H1 (cell line): Measurements from ENCODE around the gene ASXL3. TPM values are rescaled to one million over a fixed set of nuclear protein-coding genes. Genes with fewer than 3 reads are reported as not detected.

Source experiments
- CTCF ChIA-PET: fragments of 300-600 bp; sonication (Branson Sonifier 250); formaldehyde crosslinking; loops from one replicate; lab custom pipeline; 2021; ENCODE audit not compliant: partially characterized antibody; lab: Charles Lee
- POLR2A ChIA-PET: fragments of 300-600 bp; sonication (Branson Sonifier 250); formaldehyde crosslinking; loops from one replicate; lab custom pipeline; 2021; ENCODE audit warnings: inconsistent platforms; ENCODE audit not compliant: partially characterized antibody; lab: Charles Lee
- DNase-seq, 2 experiments: peaks; one replicate each; pipeline versions ENCODE4 v3.0.0 to v3.0.0-alpha.2; 2010 to 2022; ENCODE audit warnings: low spot score in 2 of 2, low read depth in 1 of 2, mixed read lengths in 1 of 2
- FAIRE-seq: peaks from 2 replicates; lab custom pipeline; 2011; peaks lifted over from hg19 to GRCh38; lab: Jason Lieb, UNC
- H2AFZ ChIP-seq: 2 replicates; pipeline ENCODE4 v1.8.1; 2012; ENCODE audit warnings: low read length, inconsistent platforms
- H2AK5ac ChIP-seq: 2 replicates; pipeline ENCODE4 v1.6.1; 2013; ENCODE audit warnings: low read depth, low read length
- H2BK120ac ChIP-seq: replicated peaks from 2 replicates; pipeline ENCODE3; 2013; ENCODE audit warnings: low read depth, low read length, inconsistent platforms
- H2BK12ac ChIP-seq: 2 replicates; pipeline ENCODE4 v1.6.1; 2013; ENCODE audit warnings: low read depth, low read length
- H2BK15ac ChIP-seq: 2 replicates; pipeline ENCODE4 v1.6.1; 2013; ENCODE audit warnings: low read length
- H2BK20ac ChIP-seq: 2 replicates; pipeline ENCODE4 v1.6.1; 2013; ENCODE audit warnings: low read length
- H2BK5ac ChIP-seq: 2 replicates; pipeline ENCODE4 v1.6.1; 2013; ENCODE audit warnings: low read depth, low read length
- H3K14ac ChIP-seq: 2 replicates; pipeline ENCODE4 v1.6.1; 2013; ENCODE audit warnings: inconsistent platforms; ENCODE audit not compliant: insufficient read length
- H3K18ac ChIP-seq: 2 replicates; pipeline ENCODE4 v1.6.1; 2013; ENCODE audit warnings: low read length; ENCODE audit errors: extremely low read depth
- H3K23ac ChIP-seq: 2 replicates; pipeline ENCODE4 v1.6.1; 2013; ENCODE audit warnings: inconsistent platforms; ENCODE audit not compliant: insufficient read length
- H3K23me2 ChIP-seq: 2 replicates; pipeline ENCODE4 v1.6.1; 2013; ENCODE audit warnings: low read depth, low read length
- H3K27ac ChIP-seq: 2 replicates; pipeline ENCODE4 v1.6.1; 2011; ENCODE audit warnings: low read depth, low read length, inconsistent platforms
- H3K27me3 ChIP-seq, 4 experiments: replicated peaks in 1 of 4; 1 replicate in 1 of 4; 2 replicates in 3 of 4; pipeline versions ENCODE4 v1.6.1 to v1.8.1; 2011 to 2013; ENCODE audit warnings: low read length in 3 of 4, mild to moderate bottlenecking in 3 of 4, inconsistent platforms in 2 of 4, mixed read lengths in 2 of 4, moderate library complexity in 1 of 4; ENCODE audit not compliant: control insufficient read depth in 3 of 4, insufficient read depth in 3 of 4; ENCODE audit errors: extremely low read depth in 1 of 4
- H3K36me3 ChIP-seq, 4 experiments: 2 replicates each; pipeline versions ENCODE4 v1.6.1 to v1.8.1; 2011 to 2013; ENCODE audit warnings: mild to moderate bottlenecking in 4 of 4, low read length in 3 of 4, moderate library complexity in 2 of 4, control low read depth in 1 of 4, inconsistent platforms in 1 of 4; ENCODE audit not compliant: insufficient read depth in 4 of 4, control insufficient read depth in 2 of 4
- H3K4ac ChIP-seq: replicated peaks from 2 replicates; pipeline ENCODE3; 2013; ENCODE audit warnings: low read length, low read depth, mixed read lengths, inconsistent platforms; ENCODE audit not compliant: insufficient read length
- H3K4me1 ChIP-seq, 4 experiments: replicated peaks in 1 of 4; 1 replicate in 1 of 4; 2 replicates in 3 of 4; pipeline versions ENCODE4 v1.6.1 to v1.8.1; 2011 to 2013; ENCODE audit warnings: low read length in 3 of 4, inconsistent platforms in 2 of 4, mixed read lengths in 1 of 4; ENCODE audit not compliant: insufficient read depth in 4 of 4, control insufficient read depth in 3 of 4
- H3K4me2 ChIP-seq, 2 experiments: 2 replicates each; pipeline versions ENCODE4 v1.6.1 to v1.8.1; 2011 to 2013; ENCODE audit warnings: low read depth in 2 of 2, low read length in 2 of 2, control low read depth in 1 of 2, inconsistent platforms in 1 of 2, mild to moderate bottlenecking in 1 of 2; ENCODE audit not compliant: insufficient read depth in 1 of 2
- H3K4me3 ChIP-seq, 4 experiments: fragments of 200-600, 300-600 bp in 1 of 4; sonication (generic), shearing (Covaris generic), sonication (Bioruptor Twin) in 1 of 4; 2 replicates each; pipeline versions ENCODE4 v1.5.1 to v1.8.1; 2011 to 2016; ENCODE audit warnings: low read length in 4 of 4, low read depth in 3 of 4, control low read depth in 2 of 4, inconsistent platforms in 2 of 4, mild to moderate bottlenecking in 2 of 4, mixed read lengths in 1 of 4, moderate library complexity in 1 of 4; ENCODE audit not compliant: insufficient read depth in 2 of 4; ENCODE audit errors: extremely low read depth in 1 of 4
- H3K56ac ChIP-seq: replicated peaks from 2 replicates; pipeline ENCODE3; 2013; ENCODE audit warnings: low read depth, mild to moderate bottlenecking, mixed read lengths, low read length, inconsistent platforms; ENCODE audit not compliant: insufficient read length
- H3K79me1 ChIP-seq: 2 replicates; pipeline ENCODE4 v1.6.1; 2013; ENCODE audit warnings: low read depth, low read length, control low read depth
- H3K79me2 ChIP-seq, 2 experiments: 2 replicates each; pipeline versions ENCODE4 v1.6.1 to v1.8.1; 2012 to 2013; ENCODE audit warnings: low read length in 2 of 2, mild to moderate bottlenecking in 2 of 2, inconsistent platforms in 1 of 2; ENCODE audit not compliant: insufficient read depth in 2 of 2, control insufficient read depth in 1 of 2
- H3K9ac ChIP-seq, 4 experiments: replicated peaks in 1 of 4; 1 replicate in 1 of 4; 2 replicates in 3 of 4; pipeline versions ENCODE4 v1.6.1 to v1.8.1; 2011 to 2013; ENCODE audit warnings: low read depth in 3 of 4, low read length in 3 of 4, control low read depth in 2 of 4, mild to moderate bottlenecking in 2 of 4, moderate library complexity in 2 of 4, inconsistent platforms in 1 of 4; ENCODE audit errors: extremely low read depth in 1 of 4
- H3K9me3 ChIP-seq, 2 experiments: 2 replicates each; pipeline versions ENCODE4 v1.6.1 to v1.8.1; 2012 to 2013; ENCODE audit warnings: mild to moderate bottlenecking in 2 of 2, moderate library complexity in 2 of 2, control low read depth in 1 of 2, inconsistent platforms in 1 of 2, low read depth in 1 of 2, low read length in 1 of 2, mixed read lengths in 1 of 2; ENCODE audit not compliant: insufficient read depth in 2 of 2
- H4K20me1 ChIP-seq, 2 experiments: replicated peaks in 1 of 2; 2 replicates each; pipeline versions ENCODE3 to v1.8.1; 2011 to 2013; ENCODE audit warnings: inconsistent platforms in 2 of 2, low read length in 2 of 2, mild to moderate bottlenecking in 1 of 2; ENCODE audit not compliant: insufficient read depth in 2 of 2, control insufficient read depth in 1 of 2
- H4K5ac ChIP-seq: 2 replicates; pipeline ENCODE4 v1.6.1; 2013; ENCODE audit warnings: low read length, low read depth, mixed read lengths, inconsistent platforms; ENCODE audit not compliant: insufficient read length
- H4K8ac ChIP-seq: 2 replicates; pipeline ENCODE4 v1.8.0; 2013; ENCODE audit warnings: mild to moderate bottlenecking, moderate library complexity, low read length, inconsistent platforms; ENCODE audit not compliant: insufficient read depth; ENCODE audit errors: extremely low read depth
- H4K91ac ChIP-seq: replicated peaks from 2 replicates; pipeline ENCODE3; 2013; ENCODE audit warnings: low read length, mixed read lengths, inconsistent platforms; ENCODE audit not compliant: insufficient read length
- ATF2 ChIP-seq: IDR thresholded peaks from 2 replicates; pipeline ENCODE4 v1.6.1; 2012; ENCODE audit warnings: low read length, inconsistent platforms
- ATF3 ChIP-seq: IDR thresholded peaks from 2 replicates; pipeline ENCODE4 v1.6.1; 2011; ENCODE audit warnings: low read depth, mild to moderate bottlenecking, low read length; ENCODE audit not compliant: insufficient read depth
- CHD2 ChIP-seq: IDR thresholded peaks from 2 replicates; pipeline ENCODE4 v1.6.1; 2012; ENCODE audit warnings: low read length, improper control_type of control experiment
- EP300 ChIP-seq, 2 experiments: IDR thresholded peaks; 1 replicate in 1 of 2; 2 replicates in 1 of 2; pipeline ENCODE4 v1.6.1; 2011 to 2012; ENCODE audit warnings: low read depth in 2 of 2, low read length in 2 of 2, mild to moderate bottlenecking in 2 of 2, borderline replicate concordance in 1 of 2, inconsistent platforms in 1 of 2, moderate library complexity in 1 of 2
- JUN ChIP-seq: IDR thresholded peaks from 2 replicates; pipeline ENCODE4 v1.6.1; 2011; ENCODE audit warnings: low read depth, mild to moderate bottlenecking, improper control_type of control experiment, low read length
- MAFK ChIP-seq: IDR thresholded peaks from 2 replicates; pipeline ENCODE4 v1.6.1; 2012; ENCODE audit warnings: low read depth, mild to moderate bottlenecking, improper control_type of control experiment, low read length
- NRF1 ChIP-seq: IDR thresholded peaks from 2 replicates; pipeline ENCODE4 v1.6.1; 2011; ENCODE audit warnings: mild to moderate bottlenecking, low read depth, low read length, improper control_type of control experiment
- RFX5 ChIP-seq: IDR thresholded peaks from 2 replicates; pipeline ENCODE4 v1.6.1; 2011; ENCODE audit warnings: low read depth, low read length, improper control_type of control experiment, borderline replicate concordance
- RXRA ChIP-seq: IDR thresholded peaks from 2 replicates; pipeline ENCODE4 v1.6.1; 2011; ENCODE audit warnings: low read depth, mild to moderate bottlenecking, low read length, moderate library complexity; ENCODE audit not compliant: insufficient read depth
- SP1 ChIP-seq: IDR thresholded peaks from 2 replicates; pipeline ENCODE4 v1.6.1; 2011; ENCODE audit warnings: low read depth, low read length
- TAF1 ChIP-seq: IDR thresholded peaks from 2 replicates; pipeline ENCODE4 v1.6.1; 2011; ENCODE audit warnings: mild to moderate bottlenecking, low read depth, low read length
- YY1 ChIP-seq: IDR thresholded peaks from 2 replicates; pipeline ENCODE4 v1.6.1; 2011; ENCODE audit warnings: low read depth, mild to moderate bottlenecking, low read length
- ZNF274 ChIP-seq: IDR thresholded peaks from 2 replicates; pipeline ENCODE4 v1.7.0; 2012; ENCODE audit warnings: low read length, borderline replicate concordance; ENCODE audit errors: extremely low read depth
- WGBS, 2 experiments: shearing (Covaris generic) in 1 of 2; methylation state at CpG; one replicate each; pipeline versions ENCODE4 v1.1.6 to v1.1.7; 2013 to 2015; ENCODE audit warnings: low lambda C conversion rate in 2 of 2, mixed read lengths in 2 of 2, inconsistent platforms in 1 of 2, low coverage in 1 of 2, missing lambda C conversion rate in 1 of 2; ENCODE audit not compliant: insufficient replicate concordance in 2 of 2, insufficient coverage in 1 of 2, insufficient read length in 1 of 2; ENCODE audit errors: extremely low coverage in 1 of 2, missing lambda C conversion rate in 1 of 2; 5-methylcytosine and 5-hydroxymethylcytosine counted together
- polyA plus RNA-seq, 7 experiments: library from polyadenylated mRNA; depleted of rRNA in 3 of 7; stranded (reverse) in 5 of 7; unstranded in 2 of 7; fragments of >200 nt in 5 of 7; fragments of 200-250 nt in 2 of 7; gene quantifications; 1 replicate in 5 of 7; 2 replicates in 1 of 7; 4 replicates in 1 of 7; pipeline versions ENCODE4 v1.2.1 to v1.2.3, GENCODE V29; 2011 to 2013; ENCODE audit warnings: missing spikeins in 2 of 7, mixed read lengths in 2 of 7
- total RNA-seq: library from RNA; stranded (reverse); fragmentation: NEBNext Ultra II Directional; extraction: Animal tissue kit (Norgen Biotek cat#: 25700); gene quantifications from 2 replicates; pipeline ENCODE4 v1.2.1, GENCODE V29; 2021

The ASXL3 gene
- total and polyA plus RNA-seq, 2 of the 8 experiments (the other 6 are each of a cell fraction or from before 2014, with no cell fraction given) = 0.08 to 1.3 TPM

- Histone ChIP-seq H3K14ac (no peak overlapping the region), H4K20me1 (no peaks in the 10 kb centered on the region), H4K5ac (no peak overlapping the region), H2BK20ac (no peak overlapping the region), H3K27me3 (no peaks in the 10 kb centered on the region), H2BK12ac (no peak overlapping the region), H3K18ac (no peak overlapping the region), H2BK5ac (no peak overlapping the region), H3K4ac (no peak overlapping the region), H4K8ac (no peak overlapping the region), H3K4me3 (no peak overlapping the region), H3K36me3 (no peaks in the 10 kb centered on the region), H3K56ac (no peak overlapping the region), H4K91ac (no peak overlapping the region), H3K9ac (no peak overlapping the region), H2AFZ (no peak overlapping the region), H2BK15ac (no peak overlapping the region), H2BK120ac (no peak overlapping the region), H3K79me2 (no peaks in the 10 kb centered on the region), H3K4me1 (no peaks in the 10 kb centered on the region; a peak in 2 of 7 replicates), H3K9me3 (no peaks in the 10 kb centered on the region), H2AK5ac (no peak overlapping the region), H3K23me2 (no peaks in the 10 kb centered on the region), H3K23ac (no peak overlapping the region), H3K27ac (no peak overlapping the region), H3K79me1 (no peaks in the 10 kb centered on the region), H3K4me2 (no peak overlapping the region)
- no peak for DNase-seq
- ChIA-PET POLR2A (no interaction called here), CTCF (no interaction called here)
- no peak for FAIRE-seq
- 80% methylated on average over 1 of the region's 1 CpG; no CpG with 5 or more reads in 1 of the 2 experiments for WGBS, 2 experiments
- TF ChIP-seq CHD2 (no peak), YY1 (no peak), NRF1 (no peak), RFX5 (no peak), JUN (no peak), ATF3 (no peak), EP300 (IDR thresholded peaks at IDR 0.05; ENCODE audit: borderline replicate concordance in 1 of 2, low read depth in 2 of 2, low read length in 2 of 2) (no peak), ZNF274 (no peak), MAFK (no peak), RXRA (no peak), ATF2 (no peak), SP1 (no peak), TAF1 (no peak)
Measured at GRCh38 chr18:33676593-33676992, 98.6 kb downstream of the ASXL3 start.
